Measurements from ENCODE around the gene GOLPH3. TPM values are rescaled to one million over a fixed set of nuclear protein-coding genes. Genes with fewer than 3 reads are reported as not detected.
A peak's percentile ranks its signal among the peaks of the same experiment; 100 is the strongest.
"Not testable (repeated sequence)": the region's sequence is repeated elsewhere in the genome, so short reads cannot be mapped to it uniquely, and the experiment has no call there.

The GOLPH3 gene
- total RNA-seq: 10 to 100 TPM; 93.5 to 93.8 TPM
- polyA plus RNA-seq (ENCODE audit: insufficient read length in 6 of 6): 10 to 100 TPM; 77.0 to 91.0 (median 84.3) TPM
- long read RNA-seq, donor 1, transcript GOLPH3-201 (4 exons, 2,721 nt): major isoform, 43 of 43 reads
- long read RNA-seq, donor 1, partial matches to known transcripts: 0 of 43 reads
- long read RNA-seq, donor 1, other reads (novel, unspliced or antisense): 0 of 43 reads
- long read RNA-seq, donor 2, transcript GOLPH3-201 (4 exons, 2,721 nt): major isoform, 33 of 34 reads
- long read RNA-seq, donor 2, partial matches to known transcripts: 0 of 34 reads
- long read RNA-seq, donor 2, other reads (novel, unspliced or antisense): 0 of 34 reads
- long read RNA-seq, donor 3, transcript GOLPH3-201 (4 exons, 2,721 nt): major isoform, 33 of 33 reads
- long read RNA-seq, donor 3, partial matches to known transcripts: 0 of 33 reads
- long read RNA-seq, donor 3, other reads (novel, unspliced or antisense): 0 of 33 reads
- long read RNA-seq, donor 4, transcript GOLPH3-201 (4 exons, 2,721 nt): major isoform, 5 of 9 reads
- long read RNA-seq, donor 4, partial matches to known transcripts: 1 of 9 reads
- long read RNA-seq, donor 4, other reads (novel, unspliced or antisense): 3 of 9 reads
- long read RNA-seq, donor 5, transcript GOLPH3-201 (4 exons, 2,721 nt): major isoform, 30 of 30 reads
- long read RNA-seq, donor 5, partial matches to known transcripts: 0 of 30 reads
- long read RNA-seq, donor 5, other reads (novel, unspliced or antisense): 0 of 30 reads
- long read RNA-seq, donor 6, transcript GOLPH3-201 (4 exons, 2,721 nt): major isoform, 39 of 40 reads
- long read RNA-seq, donor 6, partial matches to known transcripts: 0 of 40 reads
- long read RNA-seq, donor 6, other reads (novel, unspliced or antisense): 0 of 40 reads
- long read RNA-seq, donor 7, transcript GOLPH3-201 (4 exons, 2,721 nt): major isoform, 19 of 19 reads
- long read RNA-seq, donor 7, partial matches to known transcripts: 0 of 19 reads
- long read RNA-seq, donor 7, other reads (novel, unspliced or antisense): 0 of 19 reads
- long read RNA-seq, donor 8, transcript GOLPH3-201 (4 exons, 2,721 nt): major isoform, 32 of 33 reads
- long read RNA-seq, donor 8, partial matches to known transcripts: 0 of 33 reads
- long read RNA-seq, donor 8, other reads (novel, unspliced or antisense): 0 of 33 reads
- long read RNA-seq, donor 9: 0 reads
- long read RNA-seq, donor 10, partial matches to known transcripts: 0 of 4 reads
- long read RNA-seq, donor 10, other reads (novel, unspliced or antisense): 2 of 4 reads
- long read RNA-seq, donor 11, transcript GOLPH3-201 (4 exons, 2,721 nt): major isoform, 31 of 31 reads
- long read RNA-seq, donor 11, partial matches to known transcripts: 0 of 31 reads
- long read RNA-seq, donor 11, other reads (novel, unspliced or antisense): 0 of 31 reads
- long read RNA-seq, donor 12, transcript GOLPH3-201 (4 exons, 2,721 nt): major isoform, 29 of 29 reads
- long read RNA-seq, donor 12, partial matches to known transcripts: 0 of 29 reads
- long read RNA-seq, donor 12, other reads (novel, unspliced or antisense): 0 of 29 reads

DNA sequence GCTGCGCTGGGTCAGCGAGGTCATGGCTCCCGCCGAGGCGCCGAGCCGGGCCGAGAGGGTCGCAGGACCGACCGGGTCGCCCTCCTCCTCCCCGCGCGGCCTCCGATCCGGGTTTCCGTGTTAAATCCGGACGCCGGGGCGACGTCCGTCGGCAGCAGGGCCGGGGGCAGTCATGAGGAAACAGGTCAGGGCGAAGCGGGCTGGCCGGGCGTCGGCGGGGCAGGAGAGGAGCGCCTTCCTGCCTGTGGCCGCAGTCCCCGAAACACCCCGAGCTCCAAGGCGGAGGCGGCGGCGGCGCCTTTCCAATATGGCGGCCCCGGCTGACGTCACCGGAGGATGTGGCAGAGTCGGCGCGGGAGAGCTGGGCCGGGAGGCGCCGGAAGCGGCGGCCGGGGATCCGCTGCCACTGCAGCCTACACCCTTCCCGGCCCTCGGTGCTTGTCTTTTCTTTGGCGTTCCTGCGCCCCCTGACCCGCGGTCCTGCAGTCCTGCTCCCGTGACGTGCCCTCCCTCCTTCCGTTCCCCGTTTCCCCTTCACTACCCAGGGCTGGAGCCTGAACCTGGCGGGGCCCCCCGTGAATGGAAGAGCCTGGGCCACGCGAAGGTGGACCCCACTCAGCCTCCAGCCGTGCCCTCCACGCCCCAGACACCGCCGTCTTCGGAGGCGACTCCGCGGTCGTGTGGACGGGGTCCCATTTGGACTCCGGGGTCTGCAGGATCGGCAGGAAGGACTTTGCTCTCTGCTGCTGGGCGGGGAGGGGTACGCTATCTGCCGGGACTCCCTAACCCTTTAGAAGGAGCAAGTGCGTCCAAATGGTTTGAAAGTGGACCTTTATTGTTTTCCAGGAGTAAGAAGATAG is at the start of gene GOLPH3:
GOLPH3 (minus strand) TSS at position 309 of the 860 bp plus-strand sequence; CDS start at position 24, 285 bp downstream.
- DNase-seq (peak; percentile 86 to 99 (median 93)), ATAC-seq (peak; percentile 87)
- Histone ChIP-seq H3K27ac (peak within 1 kb of the TSS; percentile 100), H3K4me1 (peaks cover 19 to 40% of the 10 kb centered on the region in 2 donors), H3K27me3 (no peaks in the 10 kb centered on the region), H3K4me3 (peak within 1 kb of the TSS; percentile 64 to 84), H3K36me3 (peaks cover 0 to 17% of the 10 kb centered on the region in 2 donors), H3K9me3 (no peaks in the 10 kb centered on the region)
- TF ChIP-seq CTCF (IDR thresholded peaks at IDR 0.05): peak in 1 of 2 donors; percentile 32
- intact Hi-C loops (cut with DNase I): no loop called here

- no peak for TF ChIP-seq CTCF (IDR thresholded peaks at IDR 0.05)
- intact Hi-C loops (cut with DNase I): no loop called here
- Histone ChIP-seq H3K27me3 (no peaks in the 10 kb centered on the region), H3K27ac (no peak overlapping the region), H3K4me1 (peaks cover 0 to 8% of the 10 kb centered on the region in 2 donors), H3K4me3 (no peak overlapping the region), H3K9me3 (no peaks in the 10 kb centered on the region), H3K36me3 (no peaks in the 10 kb centered on the region)
- DNase-seq: no peak
- ATAC-seq: peak; percentile 61
Measured at GRCh38 chr5:32222723-32223470, 48.8 kb upstream of the GOLPH3 start.

- Histone ChIP-seq H3K4me1 (peaks cover 0 to 5% of the 10 kb centered on the region in 2 donors), H3K4me3 (no peak overlapping the region), H3K36me3 (no peaks in the 10 kb centered on the region), H3K27me3 (no peaks in the 10 kb centered on the region), H3K27ac (no peak overlapping the region), H3K9me3 (no peaks in the 10 kb centered on the region)
- DNase-seq: no peak
- ATAC-seq: peak; percentile 29
- intact Hi-C loops (cut with DNase I): no loop called here
- no peak for TF ChIP-seq CTCF (IDR thresholded peaks at IDR 0.05)
Measured at GRCh38 chr5:32217886-32218396, 43.8 kb upstream of the GOLPH3 start.

DNA sequence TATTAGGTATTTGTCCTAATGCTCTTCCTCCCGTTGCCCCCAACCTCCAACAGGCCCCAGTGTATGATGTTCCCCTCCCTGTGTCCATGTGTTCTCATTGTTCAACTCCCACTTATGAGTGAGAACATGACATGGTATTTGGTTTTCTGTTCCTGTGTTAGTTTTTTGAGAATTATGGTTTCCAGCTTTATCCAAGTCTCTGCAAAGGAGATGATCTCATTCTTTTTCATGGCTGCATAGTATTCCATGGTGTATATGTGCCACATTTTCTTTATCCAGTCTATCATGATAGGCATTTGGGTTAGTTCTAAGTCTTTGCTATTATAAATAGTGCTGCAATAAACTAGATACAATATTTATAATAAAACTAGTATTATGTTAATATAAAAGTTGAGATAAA is 40.2 kb upstream of the GOLPH3 start:
- DNase-seq; H3K27me3 ChIP-seq; H3K27ac ChIP-seq; H3K36me3 ChIP-seq; H3K4me3 ChIP-seq; H3K9me3 ChIP-seq; intact Hi-C loops (cut with DNase I); ATAC-seq: not testable (repeated sequence)
- H3K4me1 ChIP-seq: peaks cover 0 to 22% of the 10 kb centered on the region in 2 donors
